Right cardiac atrium (tissue), 5 donors: ENCODE results near the gene TOP3B. TPM values are rescaled to one million over a fixed set of nuclear protein-coding genes. Genes with fewer than 3 reads are reported as not detected.

Experiments
- ATAC-seq, 2 donors: fragments of 200-7000 bp; cut with Tn5 transposase; one replicate each; pipeline versions ENCODE4 v1.8.0 to v1.9.1; 2020; ENCODE audit warnings: moderate library complexity in 2 of 2, mild to moderate bottlenecking in 1 of 2
- DNase-seq, 3 donors: peaks; one replicate each; pipeline ENCODE4 v3.0.0-alpha.2; 2020
- H3K27ac ChIP-seq: one replicate; pipeline ENCODE4 v1.5.1; 2013; ENCODE audit warnings: mild to moderate bottlenecking, low read length, control low read depth, moderate library complexity
- H3K27me3 ChIP-seq: one replicate; pipeline ENCODE4 v1.6.1; 2013; ENCODE audit not compliant: control insufficient read depth, insufficient read depth
- H3K4me1 ChIP-seq: one replicate; pipeline ENCODE4 v1.6.1; 2013; ENCODE audit warnings: low read length; ENCODE audit not compliant: control insufficient read depth, insufficient read depth
- H3K4me3 ChIP-seq: one replicate; pipeline ENCODE4 v1.5.1; 2013; ENCODE audit warnings: low read length, control low read depth
- H3K9me3 ChIP-seq: one replicate; pipeline ENCODE4 v1.6.1; 2013; ENCODE audit warnings: low read length; ENCODE audit not compliant: control insufficient read depth
- WGBS: extraction: QIAGEN DNeasy Blood & Tissue Kit; methylation state at CpG from one replicate; pipeline ENCODE4 v1.1.7; 2013; 5-methylcytosine and 5-hydroxymethylcytosine counted together
- intact Hi-C, 4 donors: fragments of 100-400 bp; cut with DNase I; formaldehyde crosslinking; loops; one replicate each; pipeline versions ENCODE4 v1.11.0 to v1.14.0; 2022 to 2023
- polyA plus RNA-seq: library from polyadenylated mRNA; stranded (reverse); fragments of 200-250 nt; gene quantifications from one replicate; pipeline ENCODE4 v1.2.3, GENCODE V29; 2013
- total RNA-seq, 4 donors: library from RNA; stranded (reverse); fragmentation: NEBNext Ultra II Directional; extraction: Animal tissue kit (Norgen Biotek cat#: 25700); gene quantifications; one replicate each; pipeline ENCODE4 v1.2.1, GENCODE V29; 2021
- donor health status: healthy with polysubstance abuse.
- donor health status: DM: no; HTN: yes; CAD: no.
- donor health status: DM: no; HTN: no; CAD: no.
- donor health status: DM: no; HTN: yes; CAD: no; lungs with severe emphysema.
- donor health status: DM: yes; HTN: yes; CAD: no.

TOP3B gene
- total and polyA plus RNA-seq, 5 donors: 11.1 to 17.8 (median 12.8) TPM

GRCh38 chr22:21907638-21908522, 74.7 kb downstream of the TOP3B start:
- no peak for DNase-seq
- Histone ChIP-seq H3K4me3 (no peak overlapping the region), H3K27me3 (no peaks in the 10 kb centered on the region), H3K27ac (no peak overlapping the region), H3K4me1 (no peaks in the 10 kb centered on the region), H3K9me3 (no peaks in the 10 kb centered on the region)
- intact Hi-C loops: no loop called here
- WGBS: 89% methylated on average over 7 of the region's 7 CpGs
- no peak for ATAC-seq

Other genes starting within 250 kb of the TOP3B start
- gene YPEL1, start 247.0 kb downstream of the TOP3B start, total RNA-seq: 10 to 100 TPM in 1 of 4 donors, 1 to 10 TPM in 3; 4.7 to 12.5 (median 6.4) TPM
- 4.1 TPM for gene YPEL1, start 247.0 kb downstream of the TOP3B start, polyA plus RNA-seq
- 100 to 1,000 TPM; 116 to 126 (median 123) TPM for gene MAPK1, start 115.1 kb downstream of the TOP3B start, total RNA-seq
- 14.8 TPM for gene MAPK1, start 115.1 kb downstream of the TOP3B start, polyA plus RNA-seq
- gene PPM1F, start 29.9 kb downstream of the TOP3B start, total RNA-seq: 10 to 100 TPM; 19.7 to 25.5 (median 22.0) TPM
- 17.5 TPM for gene PPM1F, start 29.9 kb downstream of the TOP3B start, polyA plus RNA-seq